HEK293T (cell line): Measurements from ENCODE around the gene SGMS1.

Source experiments
- ARNT ChIP-seq: fragments of 450-650 bp; IDR thresholded peaks from 2 replicates; pipeline ENCODE4 v1.6.1; 2017; ENCODE audit warnings: mild to moderate bottlenecking
- BHLHE40 ChIP-seq: fragments of 450-650 bp; IDR thresholded peaks from 2 replicates; pipeline ENCODE4 v1.6.1; 2016; ENCODE audit warnings: mild to moderate bottlenecking, moderate library complexity, borderline replicate concordance
- CTBP1 ChIP-seq: fragments of 450-650 bp; IDR thresholded peaks from 2 replicates; pipeline ENCODE4 v1.6.1; 2016; ENCODE audit warnings: borderline replicate concordance
- ELF4 ChIP-seq: fragments of 450-650 bp; IDR thresholded peaks from 2 replicates; pipeline ENCODE4 v1.6.1; 2017; ENCODE audit warnings: antibody characterized with exemption
- FOXM1 ChIP-seq: fragments of 450-650 bp; IDR thresholded peaks from 2 replicates; pipeline ENCODE4 v1.6.1; 2017; ENCODE audit warnings: mild to moderate bottlenecking, borderline replicate concordance
- L3MBTL2 ChIP-seq: fragments of 450-650 bp; conservative IDR thresholded peaks from 2 replicates; pipeline ENCODE4 v1.6.1; 2016; ENCODE audit warnings: mild to moderate bottlenecking
- SUZ12 ChIP-seq: fragments of 450-650 bp; IDR thresholded peaks from 2 replicates; pipeline ENCODE4 v1.6.1; 2016; ENCODE audit warnings: mild to moderate bottlenecking
- TARDBP ChIP-seq: fragments of 450-650 bp; IDR thresholded peaks from 2 replicates; pipeline ENCODE4 v1.6.1; 2016
- ZNF384 ChIP-seq: fragments of 450-650 bp; IDR thresholded peaks from 2 replicates; pipeline ENCODE4 v1.6.1; 2016
- TF ChIP-seq, protein P1 (sequence below): fragments of 450-650 bp; IDR thresholded peaks from 2 replicates; pipeline ENCODE4 v1.6.1; 2016

DNA sequence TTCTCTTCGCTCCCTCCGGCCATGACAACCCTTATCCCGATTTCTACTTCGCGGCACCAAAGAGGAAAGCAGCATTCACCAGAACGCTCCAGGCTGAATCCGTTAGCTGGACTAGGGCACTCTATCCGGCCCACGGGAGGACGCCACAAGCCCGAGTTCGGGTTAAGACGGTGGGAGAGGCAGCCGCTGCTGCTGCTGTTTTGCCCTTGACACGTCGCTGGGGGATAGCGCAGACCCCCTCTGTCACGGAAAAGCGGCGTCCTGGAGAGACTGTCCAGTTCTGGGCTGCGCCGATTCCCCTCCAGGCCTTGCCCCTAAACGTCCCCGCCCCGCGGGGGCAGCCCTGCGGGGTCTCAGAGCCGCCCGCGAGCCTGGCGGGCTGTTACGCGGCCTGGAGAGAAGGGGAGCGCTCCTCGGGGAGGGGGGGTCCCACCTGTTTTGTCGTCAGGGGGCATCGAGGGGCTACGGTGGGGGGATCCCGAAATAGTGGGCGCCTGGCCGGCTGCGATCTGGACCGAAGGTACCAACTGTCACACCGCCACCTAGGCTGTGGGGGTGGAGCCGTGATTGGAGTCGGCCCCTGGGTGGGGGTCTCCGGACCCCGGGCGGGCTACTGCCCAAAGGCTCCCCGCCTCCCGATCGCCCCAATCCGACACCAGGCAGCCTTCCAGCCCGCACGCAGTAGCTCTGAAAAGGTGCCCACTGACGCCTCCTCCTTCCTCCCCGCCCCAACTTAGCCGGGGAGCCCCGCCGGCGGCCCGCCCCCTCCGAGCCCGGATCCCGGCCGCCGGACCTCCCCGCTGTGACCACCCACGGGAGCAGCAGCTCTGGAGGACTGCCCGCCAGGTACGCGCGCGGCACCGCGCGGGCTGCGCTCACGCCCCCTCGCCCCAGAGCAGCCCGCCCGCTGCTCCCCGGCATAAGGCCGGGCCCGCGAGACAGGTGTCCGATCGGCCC is 772 bp downstream of the SGMS1 start:
- TF ChIP-seq FOXM1 (no peak), L3MBTL2 (no peak), ELF4 (no peak), TARDBP (no peak), SUZ12 (no peak), ARNT (no peak), CTBP1 (no peak), BHLHE40 (no peak), ZNF384 (no peak)
- TF ChIP-seq, protein P1, sequence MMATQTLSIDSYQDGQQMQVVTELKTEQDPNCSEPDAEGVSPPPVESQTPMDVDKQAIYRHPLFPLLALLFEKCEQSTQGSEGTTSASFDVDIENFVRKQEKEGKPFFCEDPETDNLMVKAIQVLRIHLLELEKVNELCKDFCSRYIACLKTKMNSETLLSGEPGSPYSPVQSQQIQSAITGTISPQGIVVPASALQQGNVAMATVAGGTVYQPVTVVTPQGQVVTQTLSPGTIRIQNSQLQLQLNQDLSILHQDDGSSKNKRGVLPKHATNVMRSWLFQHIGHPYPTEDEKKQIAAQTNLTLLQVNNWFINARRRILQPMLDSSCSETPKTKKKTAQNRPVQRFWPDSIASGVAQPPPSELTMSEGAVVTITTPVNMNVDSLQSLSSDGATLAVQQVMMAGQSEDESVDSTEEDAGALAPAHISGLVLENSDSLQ, result no peak
